Epithelial cell of alveolus of lung (primary cell): Measurements from ENCODE around the gene CAMK4. TPM values are rescaled to one million over a fixed set of nuclear protein-coding genes. Genes with fewer than 3 reads are reported as not detected.

Source experiments
- total RNA-seq: library from RNA; depleted of rRNA; stranded (reverse); fragments of >200 nt; gene quantifications from 2 replicates; pipeline ENCODE4 v1.2.1, GENCODE V29; 2015

Gene CAMK4
- 3.9 and 7.3 TPM in 2 replicates for total RNA-seq

DNA sequence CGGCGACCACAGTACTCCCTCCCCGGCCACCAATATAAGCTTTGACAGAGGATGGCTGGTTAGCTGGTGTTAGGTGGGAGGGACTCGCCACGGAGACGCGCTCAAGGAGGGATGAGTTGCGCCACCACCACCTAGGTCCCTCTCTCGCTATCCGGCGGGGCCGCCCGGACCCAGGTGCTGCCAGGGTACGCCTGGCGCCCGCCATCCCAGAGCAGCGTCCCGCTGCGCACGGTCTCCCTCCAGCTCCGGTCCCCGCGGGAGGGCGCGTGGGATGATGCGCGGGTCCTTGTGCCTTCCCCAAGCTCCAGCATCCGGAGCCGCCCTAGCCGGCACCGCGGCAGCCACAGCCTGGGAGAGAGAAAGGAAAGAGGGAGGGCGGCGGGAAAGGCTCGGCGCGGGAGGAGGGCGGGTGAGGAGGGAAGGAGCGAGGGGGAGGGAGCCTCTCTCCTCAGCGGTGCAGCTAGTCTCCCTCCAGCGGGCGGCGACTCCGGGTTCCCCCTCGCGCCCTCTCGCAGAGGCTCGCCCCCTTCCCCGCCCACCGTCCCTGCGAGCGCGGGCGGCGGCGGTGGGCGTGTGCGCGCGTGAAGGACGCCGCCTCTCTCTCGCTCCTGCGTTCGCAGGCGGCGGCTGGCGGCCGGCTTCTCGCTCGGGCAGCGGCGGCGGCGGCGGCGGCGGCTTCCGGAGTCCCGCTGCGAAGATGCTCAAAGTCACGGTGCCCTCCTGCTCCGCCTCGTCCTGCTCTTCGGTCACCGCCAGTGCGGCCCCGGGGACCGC lies at the start of gene CAMK4:
CAMK4 (plus strand) TSS at position 598 of the 774 bp plus-strand sequence; CDS start at position 698, 100 bp downstream.

DNA sequence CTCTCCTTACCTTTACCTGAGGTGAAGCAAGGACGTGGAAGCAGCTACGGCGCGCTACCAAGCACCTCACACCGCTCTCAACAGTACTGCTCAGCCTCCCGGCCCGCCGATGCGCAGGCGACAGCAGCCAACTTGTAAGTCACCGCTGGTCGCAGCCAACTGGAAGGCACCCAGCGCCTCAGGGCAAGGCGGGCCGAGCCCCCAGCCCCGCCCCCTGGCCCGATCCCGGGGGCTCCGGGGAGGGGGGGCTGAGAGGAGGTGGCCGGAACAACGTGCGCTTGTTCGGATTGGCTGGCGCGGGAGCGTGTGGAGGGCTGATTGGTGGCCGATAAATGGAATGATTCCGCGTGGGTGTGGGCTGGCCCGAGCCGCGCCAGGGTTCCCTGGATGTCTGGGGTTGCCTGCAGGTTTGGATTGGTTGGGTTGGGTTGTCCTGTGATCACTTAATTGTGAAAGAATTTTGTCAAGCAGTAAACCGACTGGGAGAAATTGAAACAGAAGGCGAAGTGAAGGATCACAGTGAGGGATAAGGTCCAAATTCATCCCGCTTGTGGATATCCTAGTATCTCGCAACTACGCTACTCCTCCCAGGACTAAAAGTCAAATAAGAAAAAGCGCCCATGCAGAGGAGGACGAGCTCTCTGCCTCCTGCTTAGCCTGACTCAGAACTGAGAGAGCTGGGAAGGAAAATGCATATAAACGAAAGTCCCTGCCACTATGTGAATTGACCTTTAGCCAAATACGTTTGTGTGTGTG lies 288.4 kb downstream of the CAMK4 start, which contains the start of gene STARD4:
STARD4 (minus strand) TSS at position 161 of the 756 bp plus-strand sequence. CDS start 5,102 bp downstream, outside the sequence.

Other genes with a start within 250 kb of the CAMK4 start
- gene TSLP, start 152.7 kb upstream of the CAMK4 start, total RNA-seq, result 0.80 and 5.8 TPM in 2 replicates
- gene WDR36, start 132.0 kb upstream of the CAMK4 start, total RNA-seq, result 18.3 and 47.8 TPM in 2 replicates